NCI-H1048 (cell line): ENCODE measurements around the gene WNT4.
A peak's percentile ranks its signal among the peaks of the same experiment; 100 is the strongest.

ENCODE experiments used
- DNase-seq: peaks from one replicate; lab custom pipeline; 2025; lab: John Stamatoyannopoulos, UW

The WNT4 gene

DNA sequence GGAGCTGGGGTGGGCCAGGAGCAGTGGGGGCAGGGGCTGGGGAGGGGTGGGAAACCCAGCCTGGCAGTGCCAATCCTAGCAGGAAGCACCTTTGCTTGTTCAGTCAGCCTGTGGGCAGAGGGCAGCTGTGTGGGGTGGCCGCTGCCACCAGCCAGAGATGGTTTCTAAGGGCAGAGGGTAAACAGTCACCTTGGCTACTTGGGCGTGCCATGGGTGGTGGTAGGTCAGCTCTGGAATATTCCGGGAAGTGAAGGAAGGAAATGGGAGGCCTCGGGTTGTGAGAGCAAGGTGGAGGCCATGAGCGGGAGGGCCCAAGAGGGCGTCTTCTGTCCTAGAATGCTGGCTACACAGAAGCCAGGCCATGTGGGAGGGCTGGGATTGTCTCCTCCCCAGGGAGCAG lies 20.7 kb upstream of the WNT4 start:
- DNase-seq: no peak

- no peak for DNase-seq
Measured at GRCh38 chr1:22163137-22163536, 20.2 kb upstream of the WNT4 start.

- DNase-seq: no peak
Measured at GRCh38 chr1:22159891-22160290, 17.0 kb upstream of the WNT4 start.

- no peak for DNase-seq
Measured at GRCh38 chr1:22158654-22159053, 15.8 kb upstream of the WNT4 start.

DNA sequence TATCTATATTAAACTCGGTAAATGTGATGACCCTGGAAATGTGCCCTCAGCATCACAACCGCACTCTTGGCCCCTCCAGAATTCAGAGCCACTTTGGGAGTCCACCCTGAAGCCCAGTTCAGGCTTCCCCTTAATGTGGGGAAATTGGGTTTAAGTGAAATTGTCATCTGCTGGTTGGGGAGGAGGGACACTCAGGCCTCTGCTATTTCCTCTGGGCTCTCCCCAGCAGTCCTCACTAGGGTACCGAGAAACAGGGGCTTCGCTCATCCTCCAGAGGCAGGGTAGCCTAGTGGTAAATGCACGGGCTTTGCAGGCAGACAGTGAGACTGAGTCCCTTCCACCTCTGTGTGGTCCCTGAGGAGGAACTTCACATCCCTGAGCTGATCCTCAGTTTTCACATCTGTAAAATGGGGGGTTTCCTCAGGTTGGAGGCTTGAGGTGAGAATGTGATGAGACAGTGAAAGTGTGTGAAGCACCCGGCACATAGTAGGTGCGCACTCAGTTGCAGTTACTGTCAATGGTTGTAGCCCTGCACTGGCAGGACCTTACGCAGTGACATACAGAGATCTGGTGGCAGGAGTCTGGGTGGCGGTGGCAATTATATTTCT lies 14.6 kb upstream of the WNT4 start:
- no peak for DNase-seq

DNA sequence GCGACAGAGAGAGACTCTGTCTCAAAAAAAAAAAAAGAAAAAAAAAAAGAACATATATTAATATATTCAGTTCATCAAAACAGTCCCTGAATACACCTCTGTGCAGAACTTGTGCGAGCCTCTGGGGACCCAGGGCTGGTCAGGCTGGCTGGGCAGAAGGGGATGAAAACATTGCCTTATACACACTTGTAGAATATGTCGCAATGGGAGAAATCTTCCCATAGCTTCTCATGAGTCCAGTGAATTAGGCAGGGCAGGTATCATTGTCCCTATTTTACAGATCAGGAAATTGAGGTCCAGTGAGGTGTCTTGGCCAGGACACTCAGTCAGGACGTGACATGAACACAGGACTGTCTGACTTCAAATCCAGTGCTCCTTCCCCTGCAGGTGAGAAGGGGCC lies 12.6 kb upstream of the WNT4 start:
- DNase-seq: no peak

DNA sequence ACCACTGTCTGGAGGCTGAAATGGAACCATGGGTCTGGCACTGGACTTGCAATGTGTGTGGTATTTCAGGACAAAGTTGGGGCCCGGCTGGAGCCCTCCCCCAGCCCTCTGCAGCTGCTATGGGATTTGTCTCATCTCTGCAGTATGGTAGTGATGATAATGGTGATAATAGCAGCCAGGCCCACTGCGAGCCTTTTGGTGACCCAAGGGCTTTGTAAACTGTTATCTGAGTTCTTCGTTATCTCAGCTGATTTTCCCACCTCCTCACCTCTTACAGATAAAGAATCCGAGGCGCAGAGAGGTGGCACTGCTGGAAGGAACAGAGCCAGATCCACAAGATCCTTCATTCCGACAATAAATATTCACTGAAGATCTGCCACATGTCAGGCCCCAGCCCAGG lies 11.7 kb upstream of the WNT4 start:
- no peak for DNase-seq

DNA sequence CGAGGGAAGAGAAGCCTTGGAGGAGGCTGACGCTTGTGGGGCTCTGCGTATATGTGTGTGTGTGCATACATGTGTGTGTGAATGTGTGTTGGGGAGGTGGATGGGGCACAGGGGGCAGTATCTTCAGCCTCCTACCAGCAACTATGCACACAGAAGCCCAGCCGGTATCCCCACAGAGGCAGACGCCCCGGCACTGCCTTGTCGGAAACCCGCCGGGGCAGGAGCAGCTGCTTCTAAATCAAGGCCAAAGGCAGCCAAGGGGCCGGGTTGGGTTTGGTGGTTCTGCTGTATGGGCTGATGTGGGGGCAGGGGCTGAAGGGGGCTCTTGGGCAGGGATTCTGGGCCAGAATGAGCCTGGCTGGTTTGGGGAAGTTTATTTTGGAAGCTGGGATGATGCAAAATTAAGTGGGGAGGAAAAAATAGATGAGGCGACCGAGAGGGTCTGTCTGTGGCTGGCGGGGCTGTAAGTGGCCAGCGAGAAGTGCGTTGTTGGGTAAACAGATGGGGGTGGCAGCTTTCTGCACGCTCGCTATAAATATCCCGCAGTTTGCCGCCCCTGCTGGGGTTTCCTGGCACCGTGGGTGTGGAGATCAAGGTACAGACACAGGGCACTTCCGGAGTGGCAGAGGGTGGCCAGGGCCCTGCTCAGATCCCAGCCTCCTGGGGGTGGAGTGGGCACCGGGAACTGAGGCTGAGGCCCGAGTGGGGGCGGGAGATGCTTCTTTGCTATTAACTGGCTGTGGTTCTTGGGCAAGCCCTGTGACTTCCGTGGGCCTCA lies 11.0 kb upstream of the WNT4 start:
- DNase-seq: no peak

DNA sequence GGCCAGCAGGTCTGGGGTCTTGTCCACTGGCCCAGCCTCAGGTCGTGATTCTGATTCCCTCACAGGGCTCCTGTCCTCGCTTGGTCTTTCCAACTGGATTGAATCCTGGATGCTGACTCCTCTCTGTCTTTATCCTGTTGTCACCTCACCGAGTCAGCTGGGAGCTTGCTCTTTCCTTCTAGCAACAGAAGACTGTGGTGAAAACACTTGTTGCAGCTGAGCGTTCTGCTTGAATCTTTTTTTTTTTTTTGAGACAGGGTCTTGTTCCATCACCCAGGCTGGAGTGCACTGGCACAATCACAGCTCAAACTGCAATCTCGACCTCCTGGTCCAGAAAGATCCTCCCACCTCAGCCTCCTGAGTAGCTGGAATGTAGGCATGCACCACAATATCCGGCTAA lies 8.0 kb upstream of the WNT4 start:
- no peak for DNase-seq

DNA sequence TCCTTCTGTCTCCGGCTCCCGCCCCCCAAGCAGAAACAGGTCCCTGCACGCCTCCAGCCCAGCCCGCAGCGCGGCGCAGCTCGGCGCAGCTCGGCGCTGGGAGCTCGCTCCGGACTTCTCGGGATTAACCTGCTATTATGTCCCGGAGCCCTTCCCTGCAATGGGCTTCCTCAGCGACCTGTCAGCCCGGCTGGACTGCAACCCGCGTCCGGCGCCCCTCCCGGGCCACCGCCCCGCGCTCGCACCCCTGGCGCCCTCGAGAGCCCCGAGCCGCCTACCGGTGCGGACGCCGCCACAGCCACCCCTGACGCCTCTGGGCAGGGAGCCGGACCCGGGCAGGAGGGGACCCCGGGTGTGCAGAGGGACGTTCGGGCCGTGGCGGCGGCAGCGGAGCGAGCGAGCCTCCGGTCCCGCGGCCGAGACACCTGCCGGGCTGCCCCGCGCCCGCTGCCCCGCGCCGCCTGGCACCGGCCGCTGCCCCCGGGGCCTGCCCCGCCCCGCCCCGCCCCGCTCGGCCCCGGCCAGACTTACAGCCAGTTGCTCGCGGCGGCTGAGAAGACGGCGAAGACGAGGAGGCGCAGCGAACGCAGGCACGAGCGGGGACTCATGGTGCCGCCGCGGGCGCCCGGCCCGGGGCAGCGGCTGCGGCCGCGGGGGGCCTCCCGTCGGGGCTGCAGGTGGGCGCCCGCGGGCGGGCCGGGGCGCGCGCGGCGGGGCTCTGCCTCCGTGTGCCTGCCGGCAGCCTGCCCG lies 407 bp downstream of the WNT4 start:
- DNase-seq: no peak

- DNase-seq: no peak
Measured at GRCh38 chr1:22141554-22142314, 1.2 kb downstream of the WNT4 start.

DNA sequence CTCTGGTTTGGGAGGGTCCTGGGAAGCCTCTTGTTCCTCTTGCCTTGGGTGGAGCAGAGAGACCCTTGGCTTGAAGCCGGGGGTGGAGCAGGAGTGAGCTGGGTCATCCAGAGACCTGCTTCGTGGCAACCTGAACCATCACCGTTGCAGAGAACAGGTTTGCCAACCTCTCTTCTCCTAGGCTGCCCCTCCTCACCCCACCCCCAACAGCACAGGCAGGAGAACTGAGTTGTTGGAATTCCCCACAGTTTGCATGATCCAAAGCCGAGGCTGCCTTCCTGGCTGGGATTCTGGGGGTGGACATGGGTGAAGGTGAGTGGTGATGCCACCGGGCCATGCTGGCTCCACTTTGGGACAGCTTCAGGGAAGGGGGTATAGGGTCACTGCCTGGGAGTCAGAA lies 2.2 kb downstream of the WNT4 start:
- no peak for DNase-seq

DNA sequence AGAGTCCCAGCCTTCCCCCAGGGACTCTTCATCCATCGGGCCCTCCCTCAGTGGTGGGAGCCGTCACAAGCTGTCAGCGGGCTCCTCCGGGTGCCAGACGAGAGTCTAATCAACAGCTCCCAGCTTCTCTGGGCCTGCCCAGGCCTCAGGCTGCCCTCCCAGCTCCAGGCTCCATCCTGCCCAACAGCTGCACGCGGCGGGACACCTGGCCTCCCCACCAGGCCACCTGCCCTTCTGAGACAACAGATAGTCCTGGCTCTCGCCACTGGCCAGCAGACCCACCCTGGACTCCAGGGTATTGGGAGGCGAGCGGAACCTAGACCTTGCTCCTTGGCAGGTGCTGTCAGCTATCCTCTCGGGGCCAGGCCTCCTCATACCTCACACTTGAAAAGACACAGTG lies 3.1 kb downstream of the WNT4 start:
- DNase-seq: no peak

- no peak for DNase-seq
Measured at GRCh38 chr1:22139066-22139594, 3.8 kb downstream of the WNT4 start.

DNA sequence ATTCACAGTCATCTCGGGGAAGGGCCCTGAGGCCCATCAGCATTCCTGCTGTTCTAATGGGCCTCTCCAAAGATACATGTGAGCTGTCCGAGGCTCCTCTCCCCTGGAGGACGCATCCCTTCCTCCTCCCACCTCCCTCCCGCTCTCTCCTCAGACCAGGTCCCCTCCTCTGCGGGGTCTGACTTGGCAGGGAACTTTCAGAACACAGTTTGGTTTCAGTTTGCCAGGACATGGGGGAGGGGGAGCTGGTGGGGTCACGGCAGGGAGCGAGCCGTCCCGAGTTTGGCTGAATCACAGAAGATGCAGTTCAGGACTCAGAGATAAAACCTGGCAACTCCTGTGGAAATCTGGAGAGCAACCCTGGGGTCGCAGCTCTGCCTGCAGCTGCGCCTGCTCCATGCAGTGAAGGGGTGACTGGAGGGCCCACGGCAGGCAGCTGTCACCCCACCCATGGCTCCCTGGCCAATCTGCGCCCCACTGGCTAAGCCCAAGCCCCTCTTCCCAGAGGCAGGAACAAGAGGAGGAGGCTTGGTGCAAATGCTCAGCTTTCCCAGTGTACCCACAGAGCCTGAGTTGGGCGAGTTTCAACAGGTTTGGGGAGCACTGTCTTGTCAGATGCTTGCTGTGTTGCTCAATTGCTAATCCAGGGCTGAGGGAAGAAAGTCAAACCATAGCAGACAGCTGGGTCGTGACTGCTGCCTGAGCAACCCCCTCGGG lies 5.7 kb downstream of the WNT4 start:
- DNase-seq: no peak

DNA sequence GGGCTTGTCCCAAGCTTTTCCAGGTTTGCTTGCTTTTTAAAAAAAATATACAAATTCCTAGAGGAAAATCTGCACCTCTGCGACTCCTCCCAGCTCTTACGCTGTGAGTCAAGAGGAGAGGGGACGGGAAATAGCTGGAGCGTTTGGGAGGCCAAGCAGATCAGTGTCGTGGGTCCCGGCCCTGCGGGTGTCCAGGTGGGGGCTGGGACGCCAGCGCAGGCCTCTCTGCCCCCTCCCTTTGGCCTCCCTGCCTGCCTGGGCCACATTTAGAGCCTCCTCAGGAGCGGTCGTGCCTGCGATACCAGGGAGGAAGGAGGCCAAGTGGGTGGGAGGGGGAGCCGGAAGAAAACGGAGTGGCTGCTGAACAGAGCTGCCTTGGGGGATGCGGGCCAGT lies 9.0 kb downstream of the WNT4 start:
- no peak for DNase-seq

DNA sequence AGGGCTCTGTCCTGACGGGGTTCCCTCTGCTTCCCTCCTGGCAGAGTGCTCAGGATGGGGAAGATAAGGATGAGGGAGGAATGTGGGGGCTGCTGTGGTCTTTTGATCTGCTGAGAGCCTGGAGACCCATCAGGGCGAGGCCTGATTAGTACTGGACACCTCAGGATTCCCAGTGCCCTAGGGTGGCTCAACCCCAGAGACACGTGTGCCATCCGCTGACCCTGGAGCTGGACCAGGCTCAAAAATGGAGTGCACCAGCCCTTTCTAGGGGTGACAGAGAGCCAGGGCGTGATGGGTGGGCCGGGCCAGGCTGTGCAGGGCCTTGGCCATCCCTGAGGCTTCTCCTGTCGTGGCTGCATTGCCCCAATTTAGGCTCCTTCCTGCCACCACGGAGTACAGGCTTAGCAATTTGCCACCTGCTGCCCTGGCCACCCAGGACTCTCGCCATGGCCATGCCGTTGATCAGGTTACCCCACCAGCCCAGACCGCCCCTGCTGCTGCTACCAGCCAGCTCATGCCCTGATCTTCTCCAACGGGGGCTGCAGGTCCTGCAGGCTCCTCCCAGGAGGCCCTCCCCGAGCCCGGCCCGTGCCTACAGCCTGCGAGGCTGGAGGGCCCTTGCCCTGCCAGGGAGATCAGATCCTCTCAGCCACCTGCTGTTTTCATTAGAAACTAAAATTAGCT lies 9.5 kb downstream of the WNT4 start:
- no peak for DNase-seq

GRCh38 chr1:22132517-22133235 lies 10.2 kb downstream of the WNT4 start:
- no peak for DNase-seq

GRCh38 chr1:22131875-22132486 lies 10.9 kb downstream of the WNT4 start:
- peak; percentile 16 for DNase-seq

DNA sequence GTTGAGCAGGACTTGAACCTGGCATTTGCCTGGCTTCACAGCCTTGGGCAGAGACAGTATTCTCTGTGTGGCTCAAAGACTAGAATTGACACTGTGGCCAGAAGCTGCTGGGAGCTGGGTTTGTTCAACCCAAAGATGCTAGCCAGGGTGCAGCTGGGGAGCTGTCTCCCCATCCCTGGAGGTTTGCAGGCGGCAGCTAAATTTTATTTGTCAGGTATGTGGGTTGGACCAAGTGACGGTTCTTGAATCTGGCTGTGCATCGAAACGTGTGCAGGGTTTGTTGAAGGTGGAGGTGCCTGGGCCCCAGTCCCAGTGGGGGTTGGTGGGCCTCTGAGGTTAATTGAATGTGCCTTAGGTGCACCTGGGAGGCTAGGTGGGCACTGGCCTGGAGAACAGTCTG lies 11.8 kb downstream of the WNT4 start:
- no peak for DNase-seq
